Fibroblast of peridontal ligament (primary cell): ENCODE results near the gene UBE2R2.
A peak's percentile ranks its signal among the peaks of the same experiment; 100 is the strongest.
"Not testable (repeated sequence)": the region's sequence is repeated elsewhere in the genome, so short reads cannot be mapped to it uniquely, and the experiment has no call there.

Experiments
- DNase-seq: peaks from one replicate; pipeline ENCODE4 v3.0.0-alpha.2; 2010; ENCODE audit errors: extremely low read depth

Gene UBE2R2

DNA sequence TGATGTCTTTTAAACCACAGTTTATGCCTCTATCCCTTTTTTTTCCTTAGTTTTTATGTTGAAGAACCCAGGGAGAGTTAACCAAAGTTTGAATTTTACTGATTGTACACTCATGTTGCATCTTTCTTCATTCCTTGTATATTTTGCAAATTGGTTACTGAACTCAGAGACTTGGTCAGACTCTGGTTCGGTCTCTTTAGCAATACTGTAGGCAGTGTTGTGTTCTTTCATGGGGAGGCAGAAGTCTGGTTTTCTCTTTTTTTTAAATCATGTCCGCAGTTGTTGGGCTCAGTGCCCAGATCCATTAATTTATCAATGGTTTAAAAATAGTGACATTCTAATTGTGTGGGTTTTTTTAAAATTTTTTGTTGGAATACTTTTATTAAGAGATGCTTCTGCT lies 23.4 kb downstream of the UBE2R2 start:
- DNase-seq: peak; percentile 57

- no peak for DNase-seq
These were observed 26.5 kb downstream of the UBE2R2 start for GRCh38 chr9:33843312-33843961.

- DNase-seq: no peak
These were observed 29.3 kb downstream of the UBE2R2 start for GRCh38 chr9:33846231-33846630.

- not testable (repeated sequence) for DNase-seq
These were observed 30.9 kb downstream of the UBE2R2 start for GRCh38 chr9:33847894-33848205.

GRCh38 chr9:33850267-33850629 lies 33.3 kb downstream of the UBE2R2 start:
- DNase-seq: no peak

DNA sequence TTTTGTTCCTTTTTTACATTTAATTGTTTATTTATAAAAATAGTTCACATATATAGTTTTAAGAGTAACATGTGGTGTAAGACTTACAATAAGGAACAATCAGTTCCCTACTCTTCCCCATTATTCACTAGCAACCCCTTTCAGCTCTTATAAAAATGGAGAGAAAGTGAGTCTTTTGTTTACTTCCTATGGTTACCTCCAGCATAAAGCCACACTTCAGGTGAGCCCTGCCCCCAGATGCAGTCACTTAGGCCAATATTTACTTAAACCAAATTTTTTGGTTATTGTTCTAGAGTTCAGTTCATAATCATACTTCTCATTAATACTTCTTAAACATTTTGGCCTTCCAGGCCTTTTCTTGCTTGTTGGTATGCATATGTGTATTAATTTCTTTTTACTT lies 33.7 kb downstream of the UBE2R2 start:
- no peak for DNase-seq

DNA sequence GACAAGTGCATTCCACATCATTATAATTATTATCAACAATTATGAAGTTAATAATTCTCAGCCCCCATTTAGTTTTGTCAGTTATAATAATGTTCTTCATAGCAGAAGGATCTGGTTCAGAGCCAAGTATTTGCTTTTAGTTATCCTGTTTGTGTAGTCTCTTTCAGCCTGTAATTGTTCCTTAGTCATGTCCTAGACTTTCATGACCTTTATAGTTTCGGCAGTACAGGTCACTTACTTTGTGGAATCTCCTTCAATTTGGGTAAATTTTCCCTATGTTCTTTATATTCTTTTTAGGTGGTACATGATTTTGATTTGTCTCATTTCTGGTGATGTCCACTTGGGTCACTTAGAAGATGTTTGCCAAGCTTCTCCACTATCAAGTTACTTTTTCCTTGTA lies 34.3 kb downstream of the UBE2R2 start:
- DNase-seq: peak; percentile 33

DNA sequence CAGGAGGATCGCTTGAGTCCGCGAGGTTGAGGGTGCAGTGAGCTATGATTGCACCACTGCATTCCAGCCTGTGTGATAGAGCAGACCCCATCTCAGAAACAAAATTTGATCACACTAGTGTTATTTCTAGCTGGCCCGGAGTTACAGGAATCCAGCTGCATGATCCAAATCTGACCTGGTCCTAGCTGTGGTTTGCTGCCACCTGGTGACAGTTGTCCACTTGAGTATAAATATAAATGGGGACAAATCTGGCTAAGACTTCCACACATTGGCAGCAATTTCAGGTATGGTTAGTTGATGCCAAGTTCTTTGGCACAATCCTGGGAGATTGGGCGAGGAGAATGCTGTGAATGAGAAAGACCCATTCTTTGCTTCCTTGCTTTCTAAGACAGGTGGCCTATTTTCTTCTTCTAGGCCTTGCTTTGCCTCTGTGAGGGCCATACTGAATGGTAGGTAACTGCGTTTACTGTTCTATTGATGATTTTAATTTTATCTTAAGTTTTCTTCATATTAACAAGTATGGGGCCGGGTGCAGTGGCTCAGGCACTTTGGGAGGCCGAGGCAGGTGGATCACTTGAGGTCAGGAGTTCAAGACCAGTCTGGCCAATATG lies 35.4 kb downstream of the UBE2R2 start:
- peak; percentile 63 for DNase-seq

DNA sequence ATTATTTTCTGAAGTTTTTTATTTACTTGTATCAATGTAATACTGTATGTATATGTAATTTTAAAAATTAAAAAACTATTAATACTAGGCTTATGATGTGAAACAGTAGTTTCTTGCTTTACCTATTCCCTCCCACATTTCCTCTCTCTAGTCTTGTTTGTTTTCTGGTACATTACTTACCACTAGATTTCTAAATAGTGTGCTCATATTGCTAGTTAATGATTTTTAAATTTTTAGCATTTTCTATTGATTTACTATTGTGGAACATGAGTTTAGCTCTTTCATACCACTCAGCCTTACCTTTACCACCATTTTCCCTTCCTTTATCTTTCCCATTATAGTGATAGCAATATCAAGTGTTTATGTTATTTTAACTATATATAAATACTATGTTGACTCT lies 39.3 kb downstream of the UBE2R2 start:
- no peak for DNase-seq

DNA sequence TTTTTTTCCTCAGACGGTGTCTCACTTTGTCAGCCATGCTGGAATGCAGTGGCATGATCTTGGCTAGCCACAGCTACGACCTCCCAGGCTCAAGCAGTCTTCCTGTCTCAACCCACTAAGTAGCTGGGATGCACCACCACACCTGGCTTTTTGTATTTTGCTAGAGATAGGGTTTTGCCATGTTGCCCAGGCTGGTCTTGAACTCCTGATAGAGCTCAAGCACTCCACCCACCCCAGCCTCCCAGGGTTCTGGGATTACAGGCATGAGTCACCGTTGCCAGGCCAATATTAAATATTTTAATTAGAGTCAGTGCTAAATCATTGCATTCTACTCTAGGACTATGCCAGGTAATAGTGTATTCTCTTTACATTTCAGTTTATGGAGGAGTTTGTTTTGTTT lies 41.5 kb downstream of the UBE2R2 start:
- no peak for DNase-seq

GRCh38 chr9:33860200-33860871 lies 43.4 kb downstream of the UBE2R2 start:
- DNase-seq: no peak

GRCh38 chr9:33861917-33862453 lies 45.0 kb downstream of the UBE2R2 start:
- no peak for DNase-seq

GRCh38 chr9:33863027-33863426 lies 46.1 kb downstream of the UBE2R2 start:
- not testable (repeated sequence) for DNase-seq

GRCh38 chr9:33867747-33868439 lies 50.9 kb downstream of the UBE2R2 start:
- DNase-seq: peak; percentile 84

- DNase-seq: peak; percentile 85
These were observed 51.5 kb downstream of the UBE2R2 start for GRCh38 chr9:33868440-33868973.

DNA sequence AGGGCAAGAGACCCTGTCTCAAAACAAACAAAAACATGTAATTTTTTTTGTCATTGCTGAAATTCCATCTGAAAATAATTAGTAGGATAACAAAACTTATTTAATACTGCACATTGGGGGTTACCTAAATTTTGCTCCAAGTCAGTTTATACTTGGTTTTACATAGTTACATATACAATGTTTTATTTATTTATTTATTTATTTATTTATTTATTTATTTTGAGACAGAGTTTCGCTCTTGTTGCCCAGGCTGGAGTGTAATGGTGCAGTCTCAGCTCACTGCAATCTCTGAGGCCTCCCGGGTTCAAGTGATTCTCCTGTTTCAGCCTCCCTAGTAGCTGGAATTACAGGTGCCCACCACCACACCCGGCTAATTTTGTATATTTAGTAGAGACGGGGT lies 52.3 kb downstream of the UBE2R2 start:
- DNase-seq: not testable (repeated sequence)

DNA sequence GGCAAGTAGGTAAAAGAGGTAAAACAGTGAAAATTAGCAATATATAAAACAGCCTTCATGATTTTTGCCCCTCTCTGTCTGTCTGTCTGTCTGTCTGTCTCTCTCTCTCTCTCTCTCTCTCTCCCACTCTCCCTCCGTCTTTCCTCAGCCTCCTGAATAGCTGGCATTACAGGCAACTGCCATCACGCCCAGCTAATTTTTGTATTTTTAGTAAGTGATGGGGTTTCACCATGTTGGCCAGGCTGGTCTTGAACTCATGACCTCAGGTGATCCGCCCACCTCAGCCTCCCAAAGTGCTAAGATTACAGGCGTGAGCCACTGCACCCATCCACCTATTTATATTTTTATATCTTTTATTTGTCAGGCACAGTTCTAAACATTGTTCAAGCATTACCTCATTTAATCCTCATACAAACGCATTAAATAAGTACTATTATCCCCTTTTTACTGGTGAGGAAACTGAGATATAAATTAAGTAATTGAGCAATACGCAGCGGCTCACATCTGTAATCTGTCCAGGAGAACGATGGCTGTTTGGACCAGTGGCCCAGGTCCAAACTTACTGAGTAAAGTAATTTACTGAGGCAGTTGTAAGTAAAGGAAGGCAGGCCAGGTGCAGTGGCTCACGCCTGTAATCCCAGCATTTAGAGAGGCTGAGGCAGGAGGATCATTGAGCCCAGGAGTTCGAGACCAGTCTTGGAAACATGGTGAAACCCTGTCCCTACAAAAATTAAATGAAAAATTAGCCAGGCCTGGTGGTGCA lies 60.9 kb downstream of the UBE2R2 start:
- no peak for DNase-seq

DNA sequence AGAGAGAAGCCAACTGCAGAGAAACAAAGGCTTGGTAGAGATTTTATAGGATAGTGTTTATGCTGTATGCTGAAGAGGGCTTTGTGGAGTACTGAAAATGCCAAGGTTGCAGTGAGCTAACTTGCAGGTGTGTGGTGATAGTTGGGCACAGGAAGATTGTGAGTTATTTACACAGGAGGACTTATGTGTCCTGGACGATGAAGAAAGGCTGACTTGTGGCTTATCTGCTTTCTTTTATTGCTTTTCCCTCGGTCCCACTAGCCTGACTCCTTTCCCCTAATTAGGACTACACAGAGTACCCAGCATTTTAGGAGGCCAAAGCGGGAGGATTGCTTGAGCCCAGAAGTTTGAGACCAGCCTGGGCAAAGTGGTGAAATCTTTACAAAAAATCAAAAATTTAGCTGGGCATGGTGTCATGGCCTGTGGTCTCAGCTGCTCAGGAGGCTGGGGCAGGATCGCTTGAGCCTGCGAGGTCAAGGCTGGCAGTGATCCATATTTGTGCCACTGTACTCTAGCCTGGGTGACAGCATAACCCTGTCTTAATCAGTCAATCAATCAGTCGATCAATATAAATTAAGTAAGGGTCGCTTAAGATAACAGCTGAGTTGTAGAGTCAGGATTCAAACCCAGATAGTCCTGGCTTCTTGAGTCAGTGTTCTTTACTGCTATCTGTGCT lies 61.9 kb downstream of the UBE2R2 start:
- no peak for DNase-seq

- DNase-seq: no peak
These were observed 63.5 kb downstream of the UBE2R2 start for GRCh38 chr9:33880211-33881089.

- DNase-seq: peak; percentile 42
These were observed 64.7 kb downstream of the UBE2R2 start for GRCh38 chr9:33881635-33882034.
